MCF 10A (cell line): ENCODE measurements around the gene SLC25A22. TPM values are rescaled to one million over a fixed set of nuclear protein-coding genes. Genes with fewer than 3 reads are reported as not detected.

Experiments used
- BruUV-seq: library from RNA; stranded (reverse); fragments of 400-500 nt; replicated peaks from 2 replicates; lab custom pipeline; 2021; lab: Mats Ljungman, UMichigan
- CTCF ChIA-PET: fragments of 300-600 bp; sonication (Branson Sonifier 250); formaldehyde crosslinking; extraction: SDS; loops from one replicate; lab custom pipeline; 2021; ENCODE audit warnings: antibody characterized with exemption, inconsistent platforms; lab: Yijun Ruan, JAX
- POLR2A ChIA-PET: fragments of 300-600, 350-650 bp; sonication (Branson Sonifier 250); formaldehyde crosslinking; extraction: SDS; loops from one replicate; lab custom pipeline; 2020; ENCODE audit warnings: antibody characterized with exemption, inconsistent platforms; lab: Yijun Ruan, JAX
- DNase-seq: peaks from one replicate; pipeline ENCODE4 v3.0.0-alpha.2; 2018; ENCODE audit not compliant: unreplicated experiment
- H3K27ac Mint-ChIP-seq: one replicate; pipeline ENCODE4 v1.8.0; 2022; ENCODE audit warnings: mild to moderate bottlenecking, low read depth, mixed read lengths; ENCODE audit not compliant: unreplicated experiment
- H3K27me3 Mint-ChIP-seq: one replicate; pipeline ENCODE4 v1.8.0; 2022; ENCODE audit warnings: mixed read lengths; ENCODE audit not compliant: insufficient read depth, unreplicated experiment
- H3K36me3 Mint-ChIP-seq: one replicate; pipeline ENCODE4 v1.8.0; 2022; ENCODE audit warnings: mild to moderate bottlenecking, moderate library complexity, mixed read lengths; ENCODE audit not compliant: insufficient read depth, unreplicated experiment
- H3K4me1 Mint-ChIP-seq: one replicate; pipeline ENCODE4 v1.8.0; 2022; ENCODE audit warnings: mixed read lengths; ENCODE audit not compliant: insufficient read depth, unreplicated experiment
- H3K4me3 Mint-ChIP-seq: one replicate; pipeline ENCODE4 v1.8.0; 2022; ENCODE audit warnings: mild to moderate bottlenecking, moderate library complexity, mixed read lengths; ENCODE audit not compliant: unreplicated experiment
- H3K9me3 Mint-ChIP-seq: one replicate; pipeline ENCODE4 v1.8.0; 2022; ENCODE audit warnings: mixed read lengths; ENCODE audit not compliant: unreplicated experiment
- intact Hi-C: fragments of 100-400 bp; cut with micrococcal nuclease; formaldehyde crosslinking; loops from 2 replicates; pipeline ENCODE4 v1.14.1; 2022
- total RNA-seq: library from RNA; stranded (reverse); gene quantifications from 2 replicates; pipeline ENCODE4 v1.2.3, GENCODE V29; 2022
- TF ChIP-seq, protein P1 (sequence below): fragments of 200-600 bp; IDR thresholded peaks from one replicate; pipeline ENCODE4 v1.8.0; 2022; ENCODE audit warnings: antibody characterized with exemption, mild to moderate bottlenecking; ENCODE audit not compliant: unreplicated experiment

Gene SLC25A22
- total RNA-seq, 1 experiment from 2014 or later = 34.0 TPM

DNA sequence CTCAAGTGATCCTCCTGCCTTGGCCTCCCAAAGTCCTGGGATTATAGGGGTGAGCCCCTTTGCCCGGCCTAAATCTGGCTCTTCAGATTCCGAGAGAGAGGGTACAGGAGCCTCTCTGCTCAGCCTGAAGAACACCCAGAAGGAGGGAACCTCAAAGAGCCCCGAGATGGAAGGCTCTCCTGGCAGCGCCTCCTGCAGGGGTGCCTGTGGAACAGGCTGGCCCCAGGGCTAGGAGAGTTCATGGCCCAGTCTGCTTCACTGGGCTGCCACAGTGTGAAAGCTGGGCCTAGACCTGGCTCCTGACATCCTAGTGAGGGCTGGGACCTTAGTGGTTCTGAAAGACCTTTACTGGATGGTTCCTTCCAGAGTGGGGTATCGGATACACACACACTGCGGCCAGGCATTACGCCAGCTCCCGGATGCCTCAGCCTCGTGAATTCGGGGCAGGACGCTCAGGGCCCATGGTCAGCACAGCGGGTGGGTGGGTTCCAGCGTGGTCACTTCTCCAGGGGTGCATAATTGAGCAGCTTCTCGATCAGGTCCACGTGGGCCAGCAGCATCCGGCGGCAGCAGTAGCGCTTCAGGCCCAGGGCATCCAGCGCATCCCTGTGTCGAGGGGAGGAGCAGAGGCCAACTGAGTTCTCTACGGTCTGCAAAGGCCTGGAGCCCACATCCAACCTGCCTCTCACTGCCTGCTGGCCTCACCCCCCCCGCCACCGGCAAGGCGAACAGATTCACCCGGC lies 42.0 kb upstream of the SLC25A22 start:
- POLR2A ChIA-PET = interaction anchor here (0.9 to 11.4 kb wide), 7 partner anchors 15 to 325 kb away, joined by 3 to 274 read pairs (median 10); partner anchors contain the start of genes PNPLA2 and RPLP2
- BruUV-seq = no TSS peak
- Mint-ChIP-seq H3K4me1 (peaks cover 21% of the 10 kb centered on the region), H3K36me3 (peaks cover 76% of the 10 kb centered on the region), H3K27me3 (no peaks in the 10 kb centered on the region), H3K27ac (no peak overlapping the region), H3K9me3 (no peaks in the 10 kb centered on the region), H3K4me3 (peak overlapping the region; percentile 87)
- no peak for DNase-seq
- CTCF ChIA-PET = interaction anchor here (0.6 to 1.4 kb wide), 5 partner anchors 17 to 469 kb away, joined by 3 to 4 read pairs (median 3); partner anchors contain the start of gene TOLLIP
- TF ChIP-seq, protein P1, sequence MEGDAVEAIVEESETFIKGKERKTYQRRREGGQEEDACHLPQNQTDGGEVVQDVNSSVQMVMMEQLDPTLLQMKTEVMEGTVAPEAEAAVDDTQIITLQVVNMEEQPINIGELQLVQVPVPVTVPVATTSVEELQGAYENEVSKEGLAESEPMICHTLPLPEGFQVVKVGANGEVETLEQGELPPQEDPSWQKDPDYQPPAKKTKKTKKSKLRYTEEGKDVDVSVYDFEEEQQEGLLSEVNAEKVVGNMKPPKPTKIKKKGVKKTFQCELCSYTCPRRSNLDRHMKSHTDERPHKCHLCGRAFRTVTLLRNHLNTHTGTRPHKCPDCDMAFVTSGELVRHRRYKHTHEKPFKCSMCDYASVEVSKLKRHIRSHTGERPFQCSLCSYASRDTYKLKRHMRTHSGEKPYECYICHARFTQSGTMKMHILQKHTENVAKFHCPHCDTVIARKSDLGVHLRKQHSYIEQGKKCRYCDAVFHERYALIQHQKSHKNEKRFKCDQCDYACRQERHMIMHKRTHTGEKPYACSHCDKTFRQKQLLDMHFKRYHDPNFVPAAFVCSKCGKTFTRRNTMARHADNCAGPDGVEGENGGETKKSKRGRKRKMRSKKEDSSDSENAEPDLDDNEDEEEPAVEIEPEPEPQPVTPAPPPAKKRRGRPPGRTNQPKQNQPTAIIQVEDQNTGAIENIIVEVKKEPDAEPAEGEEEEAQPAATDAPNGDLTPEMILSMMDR = peak; percentile 20
- intact Hi-C loops = loop anchor here (5.0 kb wide), 1 partner anchor 33 kb away; the partner anchor contains the start of genes PIDD1 and RPLP2

DNA sequence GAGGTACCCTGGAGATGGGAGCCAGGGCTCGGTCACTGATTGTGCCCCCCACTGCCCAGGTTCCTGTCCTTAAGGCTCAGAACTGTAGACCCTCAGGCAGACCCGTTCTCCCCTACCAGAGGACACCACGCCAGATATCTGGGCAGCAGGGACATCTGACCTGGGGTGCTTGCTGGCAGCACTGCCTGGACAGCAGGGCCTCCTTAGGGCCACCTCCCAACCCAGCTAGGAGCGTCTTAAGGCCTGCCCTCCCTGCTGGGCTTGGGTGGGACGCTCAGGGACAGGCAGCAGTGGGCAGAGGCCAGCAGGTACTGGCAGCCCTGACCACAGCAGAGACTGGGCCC lies 41.2 kb upstream of the SLC25A22 start:
- Mint-ChIP-seq H3K4me1 (peaks cover 18% of the 10 kb centered on the region), H3K9me3 (no peaks in the 10 kb centered on the region), H3K27me3 (no peaks in the 10 kb centered on the region), H3K27ac (peak overlapping the region; percentile 63), H3K4me3 (peak overlapping the region; percentile 41), H3K36me3 (peaks cover 84% of the 10 kb centered on the region)
- ChIA-PET POLR2A (interaction anchor here (0.6 to 11.4 kb wide), 6 partner anchors 14 to 103 kb away, joined by 3 to 274 read pairs (median 5); partner anchors contain the start of genes PNPLA2 and RPLP2), CTCF (interaction anchor here (0.7 to 1.3 kb wide), 2 partner anchors 64 to 134 kb away, joined by 3 to 4 read pairs; no protein-coding TSS in a partner anchor)
- DNase-seq = no peak
- BruUV-seq = no TSS peak
- intact Hi-C loops = no loop called here
- TF ChIP-seq, protein P1 = no peak

DNA sequence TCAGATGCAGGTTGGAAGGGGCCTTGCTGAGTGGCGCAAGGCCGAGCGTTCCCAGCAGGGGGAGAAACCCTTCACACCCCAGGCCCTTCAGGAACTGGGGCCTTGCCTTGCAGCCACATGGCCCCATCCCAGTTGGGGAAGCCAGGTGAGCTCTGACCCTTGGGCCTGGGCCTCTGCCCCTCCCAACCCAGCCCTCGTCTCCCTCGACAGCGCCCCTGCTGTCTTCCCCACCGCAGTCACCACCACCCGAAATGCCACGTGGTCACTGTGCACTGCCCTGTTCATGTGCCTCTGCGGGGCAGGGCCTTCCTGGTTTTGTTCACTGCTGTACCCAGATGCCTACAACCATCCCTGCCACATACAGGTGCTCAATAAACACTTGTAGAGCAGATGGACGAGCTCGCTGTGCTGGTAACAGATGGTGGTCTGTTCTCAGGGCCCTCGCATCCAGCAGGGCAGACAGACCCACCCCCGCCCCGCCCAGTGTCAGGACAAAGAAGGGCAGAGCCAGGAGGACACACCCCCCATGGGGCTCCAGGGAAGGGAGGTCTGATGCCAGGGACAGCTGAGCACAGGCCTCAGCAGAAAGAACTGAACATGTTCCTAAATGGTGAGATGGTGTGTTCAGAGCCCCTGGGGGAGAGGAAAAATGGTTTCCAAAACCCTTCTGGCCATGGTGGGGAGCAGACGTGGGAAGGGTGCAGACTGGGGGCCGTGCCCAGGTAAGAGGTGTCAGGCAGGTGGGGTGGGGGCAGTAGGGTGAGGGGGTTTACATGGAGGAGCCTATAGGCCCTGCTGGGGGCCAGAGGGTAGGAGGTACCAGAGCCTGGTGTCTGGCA lies 40.6 kb upstream of the SLC25A22 start:
- Mint-ChIP-seq H3K4me1 (peaks cover 24% of the 10 kb centered on the region), H3K4me3 (peak overlapping the region; percentile 41), H3K9me3 (no peaks in the 10 kb centered on the region), H3K27ac (peak overlapping the region; percentile 63), H3K27me3 (no peaks in the 10 kb centered on the region), H3K36me3 (peaks cover 90% of the 10 kb centered on the region)
- ChIA-PET POLR2A (interaction anchor here (0.6 to 11.4 kb wide), 5 partner anchors 20 to 102 kb away, joined by 3 to 274 read pairs (median 5); partner anchors contain the start of genes PNPLA2 and RPLP2), CTCF (interaction anchor here (0.7 to 1.3 kb wide), 4 partner anchors 21 to 1284 kb away, joined by 3 to 5 read pairs (median 3); no protein-coding TSS in a partner anchor)
- no peak for DNase-seq
- TF ChIP-seq, protein P1 = peak; percentile 40
- BruUV-seq = TSS peak; percentile 17
- intact Hi-C loops = no loop called here
